ENCODE data around the gene LRRC59.

LRRC59 gene

GRCh38 chr17:50381920-50382319 is 15.4 kb downstream of the LRRC59 start:
- DNase-seq, result no peak

DNA sequence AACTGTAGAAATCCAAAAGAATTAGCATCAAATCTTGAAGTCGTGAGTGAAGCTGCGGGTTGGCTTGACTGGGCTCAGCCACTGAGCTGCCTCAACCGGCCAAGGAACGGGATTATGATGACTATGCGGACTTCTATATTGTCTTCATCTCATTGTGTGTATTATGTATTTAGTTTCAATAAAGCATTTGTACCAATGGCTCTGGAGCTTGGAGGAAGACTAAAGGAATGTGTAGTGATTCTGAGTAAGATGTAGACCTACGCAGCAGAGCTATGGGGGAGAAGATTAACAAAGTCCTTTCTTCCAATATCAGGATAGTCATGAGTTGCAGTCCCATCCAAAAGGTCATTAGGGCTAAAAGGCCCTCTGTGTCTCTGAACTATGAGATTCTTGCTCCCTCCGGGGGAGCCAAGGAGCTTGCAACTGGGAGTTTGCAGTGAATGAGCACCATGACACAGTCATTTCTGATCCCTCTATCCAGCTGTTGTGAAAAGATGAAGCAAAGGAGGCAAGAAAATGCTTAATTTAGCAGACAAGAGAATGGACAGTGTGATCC is 16.0 kb downstream of the LRRC59 start:
- DNase-seq, result no peak

DNA sequence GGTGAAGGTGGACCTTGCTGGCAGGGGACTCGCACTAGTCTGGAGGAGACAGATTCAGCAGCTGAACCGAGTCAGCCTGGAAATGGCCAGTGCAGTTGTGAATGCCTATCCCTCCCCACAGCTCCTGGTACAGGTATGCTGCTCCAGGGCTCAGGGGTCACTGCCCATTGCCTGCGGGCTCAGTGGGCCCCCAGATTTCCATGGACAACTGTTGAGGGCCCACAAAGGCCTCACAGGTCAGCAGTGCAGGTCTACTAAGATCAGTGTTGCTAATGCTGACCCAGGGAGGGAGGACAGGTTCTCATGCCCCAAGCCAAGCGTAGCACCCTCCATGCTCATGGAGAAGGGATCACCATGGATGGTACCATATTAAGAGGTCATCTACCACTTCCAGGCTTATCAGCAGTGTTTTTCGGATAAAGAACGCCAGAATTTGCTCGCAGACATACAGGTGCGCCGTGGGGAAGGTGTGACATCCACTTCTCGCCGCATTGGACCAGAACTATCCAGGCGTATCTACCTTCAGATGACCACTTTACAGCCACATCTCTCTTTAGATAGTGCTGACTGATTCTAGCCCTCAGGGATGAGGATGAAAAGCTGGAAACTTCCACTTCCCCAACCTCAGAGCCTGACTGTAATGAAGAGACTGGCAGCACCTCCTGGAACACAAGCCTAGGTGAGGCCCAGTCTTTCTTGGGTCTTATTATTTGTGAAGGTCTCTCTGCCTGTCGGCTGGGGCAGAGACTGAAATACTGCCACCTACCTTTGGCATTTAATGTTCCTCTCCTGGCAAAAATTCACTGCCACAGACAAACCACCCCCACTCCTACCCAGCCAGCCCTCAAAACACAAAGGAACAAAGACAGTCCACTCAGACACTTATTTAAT is 16.7 kb downstream of the LRRC59 start:
- no peak for DNase-seq

DNA sequence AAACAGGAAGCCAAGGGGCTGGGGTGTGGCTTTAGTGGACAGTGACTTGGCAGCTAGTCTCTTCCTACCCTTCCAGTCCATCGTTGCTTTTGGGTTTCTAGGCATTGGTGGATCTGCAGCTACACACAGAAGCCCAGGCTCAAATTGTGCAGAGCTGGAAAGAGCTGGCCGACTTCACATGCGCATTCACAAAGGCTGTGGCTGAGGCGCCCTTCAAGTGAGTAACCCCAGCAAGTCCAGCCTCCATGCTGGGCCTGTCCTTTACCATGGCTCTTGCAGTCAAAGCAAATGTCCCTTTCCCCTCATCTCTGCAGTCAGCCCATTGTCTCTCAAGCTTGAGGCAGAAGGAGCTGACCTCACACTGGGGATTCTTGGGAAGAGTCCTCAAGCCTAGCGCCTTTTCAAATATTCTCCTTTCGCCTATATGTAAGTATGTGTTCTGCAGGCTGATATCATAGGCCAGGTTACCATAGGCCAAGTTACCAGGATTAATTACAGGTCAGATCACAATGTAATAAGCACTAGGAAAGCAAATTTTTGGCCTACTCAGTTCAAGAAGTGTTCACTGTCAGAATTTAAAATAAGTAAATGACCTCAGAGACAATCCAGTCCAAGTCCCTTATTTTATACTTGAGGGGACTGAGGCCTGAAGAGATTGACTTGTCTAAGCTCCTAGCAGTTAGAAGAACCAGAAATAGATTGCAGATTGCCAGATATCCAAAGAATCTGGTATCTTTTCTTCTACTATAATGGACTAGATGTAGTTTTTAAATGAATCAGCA is 17.8 kb downstream of the LRRC59 start:
- no peak for DNase-seq

DNA sequence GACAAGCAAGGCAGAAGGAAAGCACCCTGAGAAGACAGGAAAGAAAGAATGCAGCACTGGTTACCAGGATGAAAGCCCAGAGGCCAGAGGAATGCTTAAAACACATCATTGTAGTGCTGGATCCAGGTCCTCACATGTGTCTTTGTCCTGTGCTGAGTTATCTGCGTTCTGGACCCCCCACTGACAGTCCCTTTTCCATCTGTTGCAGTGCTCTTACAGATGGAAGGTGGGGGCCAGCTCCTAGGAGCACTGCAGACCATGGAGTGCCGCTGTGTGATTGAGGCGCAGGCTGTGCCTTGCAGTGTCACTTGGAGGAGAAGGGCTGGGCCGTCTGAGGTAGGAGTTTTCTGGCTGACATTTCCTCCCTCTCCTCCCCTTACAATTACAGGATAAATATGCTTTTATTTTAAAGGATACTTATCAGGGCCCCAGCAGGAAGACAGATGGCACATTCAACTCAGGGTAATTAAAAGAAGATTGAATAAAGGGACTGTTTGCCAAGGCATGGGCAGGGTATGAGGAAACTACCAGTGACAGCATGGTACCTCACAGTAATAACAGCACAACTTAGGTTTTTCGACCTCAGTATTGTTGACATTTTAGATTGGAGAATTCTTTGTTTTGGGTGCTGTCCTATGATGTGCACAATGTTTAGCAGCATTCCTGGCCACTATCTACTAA is 21.3 kb downstream of the LRRC59 start:
- DNase-seq, result no peak

DNA sequence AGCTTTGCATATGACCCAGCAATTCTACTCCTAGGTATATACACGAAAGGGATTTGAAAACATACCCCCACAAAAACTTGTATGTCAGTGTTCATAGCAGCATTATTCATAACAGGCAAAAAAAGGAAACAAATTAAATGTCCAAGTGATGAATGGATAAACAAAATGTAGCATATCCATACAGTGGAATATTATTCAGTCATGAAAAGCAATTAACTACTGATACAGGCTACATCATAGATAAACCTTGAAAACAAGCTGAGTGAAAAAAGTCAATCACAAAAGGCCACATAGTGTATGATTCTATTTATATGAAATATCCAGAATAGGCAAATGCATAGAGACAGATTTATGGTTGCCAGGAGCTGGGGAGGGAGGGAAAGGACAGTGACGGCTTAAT is 23.6 kb downstream of the LRRC59 start:
- no peak for DNase-seq

DNA sequence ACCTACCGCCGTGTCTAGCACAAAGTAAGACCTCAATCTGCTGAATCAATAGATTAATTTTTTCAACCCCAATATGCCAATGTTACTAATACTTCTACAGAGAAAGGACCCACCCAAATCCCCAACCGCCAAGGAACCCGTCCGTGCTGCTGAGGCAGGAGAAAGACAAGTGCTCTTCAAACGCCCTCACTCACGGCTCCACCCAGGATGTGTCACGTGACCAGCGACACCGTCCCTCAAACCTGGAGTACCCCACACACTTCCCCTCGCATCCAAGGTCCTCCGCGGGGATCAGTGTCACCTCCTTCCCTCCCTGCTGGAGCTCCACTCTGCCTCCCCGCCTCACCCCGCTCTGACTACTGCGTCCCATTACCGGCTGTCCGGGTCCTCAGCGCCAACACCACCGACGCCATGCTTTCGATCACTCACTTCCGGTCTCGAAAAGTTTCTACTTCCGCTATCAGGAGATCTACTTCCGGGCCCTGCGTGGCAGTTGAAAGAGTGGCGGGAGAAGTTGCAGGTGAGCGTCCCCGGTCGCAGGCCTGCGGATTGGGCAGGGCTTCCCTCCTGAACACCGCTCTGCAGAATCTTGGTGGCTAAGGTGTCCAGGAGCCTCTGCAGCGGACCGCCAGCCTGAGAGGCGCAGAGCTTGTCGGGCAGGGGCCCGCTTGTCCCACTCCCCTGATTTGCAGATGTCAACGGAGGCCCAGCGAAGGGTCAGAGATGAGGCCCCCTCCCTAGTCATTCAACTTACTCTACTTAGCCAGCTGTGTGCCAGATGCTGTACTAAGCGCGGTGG is 24.4 kb downstream of the LRRC59 start, which contains the start of the genes EME1 and MRPL27:
Gene EME1 (plus strand): TSS at position 472 of the 799 bp plus-strand sequence. CDS start 1,980 bp downstream, outside the sequence.
Gene MRPL27 (minus strand): TSS at position 427 of the 799 bp plus-strand sequence. CDS start 14 bp downstream, at position 413.
- peak; percentile 86 for DNase-seq

- no peak for DNase-seq
Observed at GRCh38 chr17:50372222-50372757, 25.0 kb downstream of the LRRC59 start.

DNA sequence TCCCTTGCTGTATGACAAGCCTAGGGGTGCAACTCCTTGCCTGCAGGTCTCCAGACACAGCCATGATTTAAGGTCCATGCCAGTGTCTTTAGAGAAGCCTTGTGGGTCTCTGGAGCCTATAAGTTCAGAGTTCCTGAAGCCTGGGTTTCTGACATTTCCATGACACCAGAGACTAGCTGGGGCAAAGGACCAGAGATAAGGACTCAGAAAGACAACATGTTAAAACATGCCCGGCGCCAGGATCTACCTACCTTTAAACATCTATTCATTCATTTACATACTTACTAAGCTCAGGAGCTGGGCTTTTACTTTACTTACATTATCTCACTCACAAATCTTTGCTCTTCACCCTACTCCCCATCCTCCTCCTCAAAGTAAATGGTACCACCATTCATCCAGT is 25.8 kb downstream of the LRRC59 start:
- DNase-seq, result no peak

- DNase-seq, result no peak
Observed at GRCh38 chr17:50370052-50370451, 27.3 kb downstream of the LRRC59 start.

DNA sequence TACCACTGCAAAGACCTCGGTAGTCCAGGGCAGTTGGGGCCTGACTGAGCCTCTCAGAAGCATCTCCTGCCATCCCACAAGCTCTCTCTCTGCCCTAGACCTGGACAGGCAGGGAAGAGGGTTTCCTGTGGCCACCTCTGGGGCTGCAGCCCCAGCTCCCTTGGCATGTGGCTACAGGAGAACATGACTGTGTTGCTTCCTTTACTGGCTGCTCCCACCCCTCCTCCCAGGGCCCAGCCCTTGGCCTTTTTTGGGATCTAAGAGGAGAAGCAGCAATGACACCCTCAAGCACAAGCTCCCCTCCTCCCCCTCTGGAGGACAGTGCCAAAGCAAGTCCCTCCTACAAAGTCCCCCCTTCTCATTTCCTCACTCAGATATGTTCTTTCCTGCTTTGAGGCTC is 29.9 kb downstream of the LRRC59 start:
- DNase-seq, result no peak

GRCh38 chr17:50365649-50366393 is 31.5 kb downstream of the LRRC59 start:
- no peak for DNase-seq

DNA sequence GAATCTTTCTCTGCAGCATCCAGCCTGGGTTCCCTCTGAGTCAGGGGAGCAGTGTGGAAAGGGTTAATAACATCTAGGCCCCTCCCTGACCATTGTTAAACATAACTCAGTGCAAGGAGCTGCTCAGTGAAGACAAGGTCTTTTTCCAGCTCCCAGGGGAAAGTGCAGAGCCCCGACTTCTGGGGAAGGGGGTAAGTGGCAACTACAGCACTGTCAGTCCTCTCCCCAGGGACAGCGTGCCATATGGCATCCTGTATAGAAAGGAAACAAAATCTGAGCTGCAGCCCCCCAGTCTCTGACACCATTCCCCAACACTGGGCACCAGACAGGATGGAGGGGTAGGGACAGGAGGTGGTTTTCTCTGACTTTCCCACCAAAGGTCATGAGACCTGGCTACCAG is 32.2 kb downstream of the LRRC59 start:
- DNase-seq, result no peak

DNA sequence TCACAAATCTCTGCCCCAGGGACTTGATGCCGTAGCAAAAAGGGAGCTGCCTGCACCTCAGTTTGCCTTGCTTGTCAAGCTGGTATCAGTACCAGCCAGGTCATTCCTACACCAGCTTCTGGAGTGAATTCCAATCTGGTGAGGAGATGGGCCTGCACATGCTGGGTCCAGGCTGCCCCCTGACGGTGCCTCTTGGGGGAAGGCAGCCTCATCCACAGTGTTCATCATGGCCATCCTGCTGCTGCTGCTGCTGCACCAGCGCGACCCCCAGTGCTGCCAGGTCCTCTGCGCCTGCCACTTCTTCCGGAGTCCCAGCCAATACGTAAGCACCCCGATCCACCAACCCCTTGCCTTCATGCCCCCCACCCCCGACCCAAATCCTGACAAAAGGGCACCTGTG is 32.6 kb downstream of the LRRC59 start:
- no peak for DNase-seq

GRCh38 chr17:50364061-50364458 is 33.3 kb downstream of the LRRC59 start:
- DNase-seq, result no peak

DNA sequence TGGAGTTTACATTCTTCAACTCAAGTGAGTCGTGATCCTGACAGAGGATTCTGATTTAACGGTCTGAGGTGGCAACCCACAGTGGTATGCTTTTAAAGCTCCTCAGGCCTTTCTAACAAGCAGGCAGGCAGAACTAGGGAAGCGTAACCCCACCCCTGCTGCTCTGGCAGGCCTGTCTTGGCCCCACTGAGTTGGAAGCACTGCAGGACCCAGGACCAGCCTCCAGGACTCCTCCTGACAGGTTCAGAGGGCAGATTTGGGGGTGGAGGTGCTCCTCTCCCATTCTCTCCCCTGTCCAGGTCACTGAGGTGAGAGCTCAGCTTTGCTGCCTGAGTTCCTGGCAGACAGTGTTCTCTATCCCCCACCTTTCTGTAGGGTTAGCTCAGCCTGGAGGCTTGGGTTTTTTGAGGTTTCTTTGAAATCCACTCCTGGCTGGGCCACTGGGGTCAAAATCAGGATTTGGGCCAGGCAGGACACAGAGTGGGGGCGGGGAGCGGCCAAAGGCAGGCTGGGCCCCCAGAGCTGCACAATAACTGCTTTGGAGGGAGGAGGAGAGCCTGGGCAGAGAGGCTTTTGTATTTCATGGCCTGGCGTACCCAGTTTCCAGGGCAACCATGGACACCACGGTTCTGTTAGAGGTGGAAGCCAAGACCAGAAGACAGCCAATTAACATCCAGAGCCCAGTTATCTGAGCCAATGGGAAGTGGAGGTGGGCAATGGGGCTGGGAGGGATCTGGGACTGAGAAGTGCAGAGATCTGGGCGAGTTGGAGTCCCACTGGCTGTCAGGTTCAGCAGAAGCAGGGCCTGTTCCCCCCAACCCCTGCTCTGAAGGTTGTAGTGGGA is 33.9 kb downstream of the LRRC59 start:
- no peak for DNase-seq

DNA sequence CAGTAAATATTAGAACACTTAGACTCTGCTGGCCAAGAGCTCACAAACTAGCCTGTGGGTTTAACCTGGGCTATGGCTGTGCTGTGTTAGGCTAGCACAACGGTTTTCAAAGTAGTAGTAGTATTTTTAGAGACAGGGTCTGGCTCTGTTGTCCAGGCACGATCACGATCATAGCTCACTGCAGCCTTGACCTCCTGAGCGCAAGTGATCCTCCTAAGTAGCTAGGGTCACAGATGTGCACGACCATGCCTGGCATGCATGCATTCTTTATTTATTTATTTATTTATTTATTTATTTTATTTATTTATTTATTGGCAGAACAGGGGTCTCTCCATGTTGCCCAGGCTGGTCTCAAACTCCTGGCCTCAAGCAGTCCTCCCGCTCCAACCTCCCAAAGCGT is 34.7 kb downstream of the LRRC59 start:
- no peak for DNase-seq

GRCh38 chr17:50361561-50362480 is 35.5 kb downstream of the LRRC59 start:
- no peak for DNase-seq
